ENCODE measurements around the gene ST6GALNAC5. TPM values are rescaled to one million over a fixed set of nuclear protein-coding genes. Genes with fewer than 3 reads are reported as not detected.
A peak's percentile ranks its signal among the peaks of the same experiment; 100 is the strongest.

ST6GALNAC5 gene
- total RNA-seq, 3 donors from 2014 or later, result 0.48 to 53.4 (median 15.4) TPM

DNA sequence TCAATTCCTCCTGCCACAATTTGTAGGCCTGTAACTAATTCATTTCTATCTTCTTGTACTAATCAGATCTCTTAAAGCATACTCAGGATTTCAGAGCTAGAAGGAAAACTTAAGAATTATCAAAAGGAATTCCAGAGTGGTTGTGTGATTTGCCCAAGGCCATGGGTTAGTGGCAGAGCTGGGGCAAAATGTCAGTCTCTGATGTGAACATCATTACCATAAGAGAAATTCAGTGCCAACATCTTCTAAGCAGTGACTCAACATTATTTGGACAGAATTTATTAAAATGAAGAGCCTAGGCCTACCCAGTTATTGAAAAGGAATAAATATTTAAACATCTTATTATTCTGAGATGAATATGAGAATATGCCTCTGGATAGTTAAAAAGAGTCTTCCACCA, 14.5 kb downstream of the ST6GALNAC5 start:
- intact Hi-C loops (cut with DNase I; ENCODE audit: low total_unique reads), result no loop called here
- Histone ChIP-seq H3K4me3 (no peak overlapping the region), H3K9me3 (peaks cover 0 to 1% of the 10 kb centered on the region in 2 donors), H3K4me1 (no peaks in the 10 kb centered on the region), H3K27me3 (no peaks in the 10 kb centered on the region), H3K36me3 (no peaks in the 10 kb centered on the region), H3K27ac (no peak overlapping the region)
- TF ChIP-seq POLR2AphosphoS5 (IDR thresholded peaks at IDR 0.05), result no peak
- TF ChIP-seq, protein P1, sequence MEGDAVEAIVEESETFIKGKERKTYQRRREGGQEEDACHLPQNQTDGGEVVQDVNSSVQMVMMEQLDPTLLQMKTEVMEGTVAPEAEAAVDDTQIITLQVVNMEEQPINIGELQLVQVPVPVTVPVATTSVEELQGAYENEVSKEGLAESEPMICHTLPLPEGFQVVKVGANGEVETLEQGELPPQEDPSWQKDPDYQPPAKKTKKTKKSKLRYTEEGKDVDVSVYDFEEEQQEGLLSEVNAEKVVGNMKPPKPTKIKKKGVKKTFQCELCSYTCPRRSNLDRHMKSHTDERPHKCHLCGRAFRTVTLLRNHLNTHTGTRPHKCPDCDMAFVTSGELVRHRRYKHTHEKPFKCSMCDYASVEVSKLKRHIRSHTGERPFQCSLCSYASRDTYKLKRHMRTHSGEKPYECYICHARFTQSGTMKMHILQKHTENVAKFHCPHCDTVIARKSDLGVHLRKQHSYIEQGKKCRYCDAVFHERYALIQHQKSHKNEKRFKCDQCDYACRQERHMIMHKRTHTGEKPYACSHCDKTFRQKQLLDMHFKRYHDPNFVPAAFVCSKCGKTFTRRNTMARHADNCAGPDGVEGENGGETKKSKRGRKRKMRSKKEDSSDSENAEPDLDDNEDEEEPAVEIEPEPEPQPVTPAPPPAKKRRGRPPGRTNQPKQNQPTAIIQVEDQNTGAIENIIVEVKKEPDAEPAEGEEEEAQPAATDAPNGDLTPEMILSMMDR (IDR thresholded peaks at IDR 0.05), result no peak
- no peak for TF ChIP-seq POLR2A (IDR thresholded peaks at IDR 0.05)
- DNase-seq (ENCODE audit: low spot score in 2 of 2), result no peak

GRCh38 chr1:76891931-76892622, 24.8 kb downstream of the ST6GALNAC5 start:
- no peaks in the 10 kb centered on the region for H3K27me3 ChIP-seq
- H3K4me3 ChIP-seq, result no peak overlapping the region
- TF ChIP-seq, protein P1 (IDR thresholded peaks at IDR 0.05), result no peak
- TF ChIP-seq POLR2A (IDR thresholded peaks at IDR 0.05), result no peak
- no peak for TF ChIP-seq POLR2AphosphoS5 (IDR thresholded peaks at IDR 0.05)
- H3K9me3 ChIP-seq, result no peaks in the 10 kb centered on the region
- H3K27ac ChIP-seq, result no peak overlapping the region
- intact Hi-C loops (cut with DNase I; ENCODE audit: low total_unique reads), result no loop called here
- no peaks in the 10 kb centered on the region for H3K4me1 ChIP-seq
- no peak for DNase-seq (ENCODE audit: low spot score in 2 of 2)
- no peaks in the 10 kb centered on the region for H3K36me3 ChIP-seq

- no peaks in the 10 kb centered on the region for H3K36me3 ChIP-seq
- DNase-seq (ENCODE audit: low spot score in 2 of 2), result no peak
- no peaks in the 10 kb centered on the region for H3K27me3 ChIP-seq
- no peak overlapping the region for H3K27ac ChIP-seq
- TF ChIP-seq, protein P1 (IDR thresholded peaks at IDR 0.05), result no peak
- TF ChIP-seq POLR2A (IDR thresholded peaks at IDR 0.05) (no peak), POLR2AphosphoS5 (IDR thresholded peaks at IDR 0.05) (no peak)
- no peak overlapping the region for H3K4me3 ChIP-seq
- intact Hi-C loops (cut with DNase I; ENCODE audit: low total_unique reads), result no loop called here
- no peaks in the 10 kb centered on the region for H3K4me1 ChIP-seq
- no peaks in the 10 kb centered on the region for H3K9me3 ChIP-seq
Observed at GRCh38 chr1:76892675-76893074, 25.4 kb downstream of the ST6GALNAC5 start.

GRCh38 chr1:76901158-76901767, 34.0 kb downstream of the ST6GALNAC5 start:
- Histone ChIP-seq H3K4me1 (no peaks in the 10 kb centered on the region), H3K4me3 (no peak overlapping the region), H3K9me3 (no peaks in the 10 kb centered on the region), H3K27me3 (no peaks in the 10 kb centered on the region), H3K27ac (no peak overlapping the region), H3K36me3 (no peaks in the 10 kb centered on the region)
- no peak for DNase-seq (ENCODE audit: low spot score in 2 of 2)
- intact Hi-C loops (cut with DNase I; ENCODE audit: low total_unique reads), result no loop called here
- TF ChIP-seq POLR2AphosphoS5 (IDR thresholded peaks at IDR 0.05), result no peak
- TF ChIP-seq, protein P1 (IDR thresholded peaks at IDR 0.05), result peak in 2 of 3 donors; percentile 32 to 42

DNA sequence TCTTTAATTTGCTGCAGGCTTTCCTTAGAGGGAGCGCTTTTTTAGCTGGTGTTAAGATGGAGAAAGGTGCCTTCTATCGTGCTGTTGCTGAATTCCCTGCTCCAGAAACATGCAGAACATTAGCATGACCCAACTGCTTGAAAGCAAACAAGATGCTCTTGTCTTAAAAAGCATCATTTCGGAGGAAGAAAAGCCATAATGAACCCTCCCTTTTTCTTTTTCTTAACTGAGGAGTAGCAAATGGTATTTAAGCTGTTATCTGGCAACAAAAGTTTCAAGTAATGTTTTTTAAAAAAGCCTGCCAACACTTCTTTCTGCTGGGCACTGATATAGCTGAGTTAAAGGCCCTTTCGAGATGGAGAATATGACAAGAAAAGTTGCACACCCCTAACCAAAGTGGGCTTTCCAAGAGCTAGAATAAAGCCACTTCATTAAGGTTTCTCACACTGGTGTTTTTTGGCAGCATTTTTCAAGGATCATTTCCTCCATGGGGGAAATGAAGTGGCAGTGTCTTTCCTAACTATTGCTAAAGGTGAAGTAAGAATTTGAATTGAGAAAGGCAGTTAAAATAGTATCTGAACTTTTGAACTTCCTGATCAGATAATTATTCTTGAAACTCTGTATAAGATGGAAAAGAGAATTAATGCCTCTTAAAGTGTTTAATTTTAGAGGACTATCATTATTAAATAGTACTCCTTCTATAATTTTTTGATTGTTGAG, 38.8 kb downstream of the ST6GALNAC5 start:
- Histone ChIP-seq H3K4me3 (no peak overlapping the region), H3K27me3 (no peaks in the 10 kb centered on the region), H3K27ac (peak overlapping the region; percentile 32 to 48), H3K9me3 (no peaks in the 10 kb centered on the region), H3K4me1 (no peaks in the 10 kb centered on the region), H3K36me3 (no peaks in the 10 kb centered on the region)
- no peak for TF ChIP-seq POLR2AphosphoS5 (IDR thresholded peaks at IDR 0.05)
- intact Hi-C loops (cut with DNase I; ENCODE audit: low total_unique reads), result no loop called here
- DNase-seq (ENCODE audit: low spot score in 2 of 2), result no peak

Measured in breast epithelium (tissue), 4 donors.